Spinal cord (tissue), 10 donors: Measurements from ENCODE around the gene RRP8. TPM values are rescaled to one million over a fixed set of nuclear protein-coding genes. Genes with fewer than 3 reads are reported as not detected.

ENCODE experiments used
- DNase-seq, 6 donors: peaks; one replicate each; pipeline versions ENCODE4 v3.0.0 to v3.0.0-alpha.2; 2013 to 2015; ENCODE audit warnings: low spot score in 6 of 6, low read depth in 4 of 6
- H3K27ac ChIP-seq: one replicate; pipeline ENCODE4 v1.5.1; 2013; ENCODE audit warnings: low read depth, low read length, control low read depth
- H3K27me3 ChIP-seq: one replicate; pipeline ENCODE4 v1.6.1; 2013; ENCODE audit warnings: low read length; ENCODE audit not compliant: control insufficient read depth, insufficient read depth
- H3K36me3 ChIP-seq: one replicate; pipeline ENCODE4 v1.6.1; 2013; ENCODE audit warnings: low read length; ENCODE audit not compliant: control insufficient read depth, insufficient read depth
- H3K4me1 ChIP-seq: one replicate; pipeline ENCODE4 v1.6.1; 2013; ENCODE audit warnings: low read length; ENCODE audit not compliant: control insufficient read depth, insufficient read depth
- H3K4me3 ChIP-seq: one replicate; pipeline ENCODE4 v1.5.1; 2013; ENCODE audit warnings: low read depth, low read length, control low read depth
- H3K9me3 ChIP-seq: one replicate; pipeline ENCODE4 v1.6.1; 2013; ENCODE audit warnings: low read length; ENCODE audit not compliant: control insufficient read depth, insufficient read depth
- WGBS: methylation state at CpG from one replicate; pipeline ENCODE4 v1.1.5; 2013; ENCODE audit warnings: missing lambda C conversion rate; ENCODE audit not compliant: insufficient coverage; 5-methylcytosine and 5-hydroxymethylcytosine counted together
- polyA plus RNA-seq, 2 donors: library from polyadenylated mRNA; unstranded; fragments of 120-200 nt; gene quantifications; one replicate each; pipeline ENCODE4 v1.2.1, GENCODE V29; 2013; ENCODE audit not compliant: insufficient read length in 2 of 2
- total RNA-seq, 2 donors: library from RNA; depleted of rRNA in 1 of 2; stranded (reverse); fragments of 120-200 nt in 1 of 2; fragments of >200 nt in 1 of 2; gene quantifications; one replicate each; pipeline versions ENCODE4 v1.2.3 to v1.2.4, GENCODE V29; 2013 to 2014
- donor health status: healthy.

RRP8 gene
- total and polyA plus RNA-seq, 4 donors: 11.6 to 24.5 (median 17.0) TPM

DNA sequence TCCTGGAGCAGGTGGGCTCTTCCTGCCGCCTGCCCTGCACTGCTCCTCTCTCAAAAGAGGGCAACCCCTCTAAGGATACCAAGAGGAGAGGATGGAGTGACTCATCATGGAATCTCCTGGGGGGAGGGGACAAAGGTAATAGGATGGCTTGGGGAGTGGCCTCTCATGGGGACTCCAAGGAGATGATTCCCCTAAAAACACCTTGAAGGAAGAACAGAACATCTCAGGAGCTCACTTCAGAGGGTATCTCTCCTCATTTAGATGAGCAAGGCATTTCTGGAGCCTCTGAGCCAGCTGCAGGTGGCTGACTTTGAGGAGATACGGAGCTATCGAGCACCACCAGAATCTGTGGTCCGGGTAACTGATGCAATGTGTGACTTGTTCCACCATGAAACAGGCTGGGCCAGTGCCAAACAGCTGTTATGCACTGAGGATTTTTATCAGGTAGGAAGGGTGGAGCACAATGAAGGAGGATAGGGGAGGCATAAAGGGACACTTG, 40.2 kb downstream of the RRP8 start:
- Histone ChIP-seq H3K9me3 (no peaks in the 10 kb centered on the region), H3K36me3 (peaks cover 23% of the 10 kb centered on the region), H3K27me3 (no peaks in the 10 kb centered on the region), H3K4me1 (peaks cover 11% of the 10 kb centered on the region), H3K4me3 (no peak overlapping the region), H3K27ac (no peak overlapping the region)
- WGBS: 90% methylated on average over 3 of the region's 4 CpGs
- DNase-seq: no peak

DNA sequence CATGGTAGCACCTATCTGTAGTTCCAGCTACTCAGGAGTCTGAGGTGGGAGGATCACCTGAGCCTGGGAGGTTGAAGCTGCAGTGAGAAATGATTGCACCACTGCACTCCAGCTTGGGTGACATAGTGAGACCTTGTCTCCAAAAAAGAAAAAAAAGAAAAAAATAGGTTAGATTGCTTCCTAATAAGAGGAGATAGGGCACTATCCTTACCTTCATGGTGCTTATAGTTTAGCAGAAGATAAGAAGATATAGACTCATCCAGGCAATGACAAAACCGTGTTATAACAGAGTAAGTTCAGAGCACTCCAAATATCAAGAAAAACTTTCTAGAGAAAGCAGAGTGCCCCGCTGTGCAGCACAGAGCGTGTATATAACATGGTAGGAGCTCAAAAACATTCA, 42.1 kb downstream of the RRP8 start:
- Histone ChIP-seq H3K27ac (no peak overlapping the region), H3K4me3 (no peak overlapping the region), H3K36me3 (peaks cover 27% of the 10 kb centered on the region), H3K4me1 (no peaks in the 10 kb centered on the region), H3K9me3 (no peaks in the 10 kb centered on the region), H3K27me3 (no peaks in the 10 kb centered on the region)
- DNase-seq: no peak
- WGBS: no CpG with 5 or more reads among the region's 3 CpGs

DNA sequence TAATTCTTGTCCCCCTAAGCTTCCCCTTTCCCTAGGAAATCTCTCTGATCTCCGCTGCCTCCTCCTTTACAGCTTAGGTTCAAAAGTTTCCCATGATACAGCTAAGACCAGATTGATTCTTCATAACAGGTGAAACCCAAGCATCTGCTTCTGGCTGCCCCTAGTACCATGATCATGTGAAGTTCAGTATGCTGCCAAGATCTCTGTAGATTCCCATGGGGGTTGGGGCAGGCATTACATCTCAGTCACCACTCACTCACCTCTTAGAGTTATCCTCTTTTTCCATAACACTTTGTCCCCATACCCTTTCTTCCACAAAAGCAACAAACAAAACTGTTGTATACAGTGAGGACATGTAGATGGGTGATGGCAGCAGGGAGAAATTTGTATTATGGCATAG, 44.0 kb downstream of the RRP8 start:
- Histone ChIP-seq H3K27ac (no peak overlapping the region), H3K36me3 (peaks cover 27% of the 10 kb centered on the region), H3K9me3 (no peaks in the 10 kb centered on the region), H3K27me3 (no peaks in the 10 kb centered on the region), H3K4me3 (no peak overlapping the region), H3K4me1 (no peaks in the 10 kb centered on the region)
- WGBS: 100% methylated on average over 1 of the region's 1 CpG
- DNase-seq: no peak

DNA sequence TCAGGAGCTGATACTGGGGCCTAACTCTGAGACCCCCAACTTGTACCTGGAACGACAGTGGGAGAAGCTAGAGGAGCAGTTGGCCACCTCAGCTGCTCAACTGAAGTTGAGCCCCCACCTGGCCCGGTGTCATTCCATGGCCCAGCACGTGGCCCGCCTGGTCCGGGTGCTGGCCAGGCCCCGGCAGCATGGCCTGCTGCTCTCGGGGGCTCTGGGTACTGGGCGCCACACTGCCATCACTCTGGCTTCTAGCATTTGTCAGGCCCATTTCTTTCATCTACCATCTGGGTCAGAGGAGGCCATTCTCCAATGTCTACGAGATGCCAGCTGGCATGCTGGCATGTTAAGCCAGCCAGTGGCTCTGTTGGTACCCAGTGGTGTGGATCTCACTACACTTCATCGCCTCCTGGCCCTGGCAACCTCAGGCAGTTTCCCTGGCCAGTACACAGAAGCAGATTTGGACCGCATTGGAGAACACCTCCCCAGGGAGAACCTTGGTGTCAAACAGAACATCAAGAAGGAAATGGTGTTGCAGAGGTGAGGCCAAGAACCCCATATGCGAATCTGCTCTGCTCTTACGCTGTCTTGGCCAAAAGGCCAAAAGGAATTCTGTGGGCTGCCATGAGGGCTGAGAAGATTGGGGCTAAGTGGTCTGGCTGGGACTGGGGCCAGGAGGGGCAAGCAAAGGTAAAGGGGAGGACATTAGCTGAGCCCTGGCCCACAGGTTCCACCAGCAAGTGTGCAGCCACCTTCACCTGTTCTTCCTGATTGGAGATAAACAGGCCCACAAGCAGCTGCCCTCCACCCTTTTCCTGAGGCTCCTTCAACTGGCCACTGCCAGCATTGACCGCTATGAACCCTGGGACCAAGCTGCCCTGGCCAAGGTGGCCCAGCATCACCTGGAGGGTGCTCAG, 45.4 kb downstream of the RRP8 start:
- WGBS: 87% methylated on average over 13 of the region's 14 CpGs
- Histone ChIP-seq H3K27me3 (no peaks in the 10 kb centered on the region), H3K27ac (no peak overlapping the region), H3K4me3 (no peak overlapping the region), H3K36me3 (peaks cover 17% of the 10 kb centered on the region), H3K4me1 (no peaks in the 10 kb centered on the region), H3K9me3 (no peaks in the 10 kb centered on the region)
- DNase-seq: peak in 1 of 6 donors; percentile 13

DNA sequence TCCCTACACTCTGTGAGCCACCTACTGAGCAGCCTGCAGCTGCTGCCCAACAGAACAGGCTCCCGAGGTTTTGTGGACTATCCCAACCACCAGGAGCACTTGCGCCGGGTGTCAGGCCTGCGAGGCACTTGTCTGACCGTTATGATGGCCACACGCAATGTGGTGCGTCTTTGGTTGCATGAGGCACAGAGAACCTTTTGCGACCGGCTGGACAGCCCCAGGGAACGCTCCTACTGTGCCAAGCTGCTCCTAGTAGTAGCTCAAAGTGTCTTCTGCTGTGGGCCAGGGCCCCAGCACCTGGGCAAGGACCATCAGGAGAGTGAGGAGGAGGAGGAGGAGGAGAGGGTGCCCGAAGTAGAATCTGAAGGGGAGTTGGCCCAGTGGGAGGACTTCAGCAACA, 46.4 kb downstream of the RRP8 start:
- no peak for DNase-seq
- H3K9me3 ChIP-seq: no peaks in the 10 kb centered on the region
- no peaks in the 10 kb centered on the region for H3K4me1 ChIP-seq
- peaks cover 14% of the 10 kb centered on the region for H3K36me3 ChIP-seq
- no peaks in the 10 kb centered on the region for H3K27me3 ChIP-seq
- H3K27ac ChIP-seq: no peak overlapping the region
- WGBS: 95% methylated on average over 10 of the region's 11 CpGs
- H3K4me3 ChIP-seq: no peak overlapping the region

DNA sequence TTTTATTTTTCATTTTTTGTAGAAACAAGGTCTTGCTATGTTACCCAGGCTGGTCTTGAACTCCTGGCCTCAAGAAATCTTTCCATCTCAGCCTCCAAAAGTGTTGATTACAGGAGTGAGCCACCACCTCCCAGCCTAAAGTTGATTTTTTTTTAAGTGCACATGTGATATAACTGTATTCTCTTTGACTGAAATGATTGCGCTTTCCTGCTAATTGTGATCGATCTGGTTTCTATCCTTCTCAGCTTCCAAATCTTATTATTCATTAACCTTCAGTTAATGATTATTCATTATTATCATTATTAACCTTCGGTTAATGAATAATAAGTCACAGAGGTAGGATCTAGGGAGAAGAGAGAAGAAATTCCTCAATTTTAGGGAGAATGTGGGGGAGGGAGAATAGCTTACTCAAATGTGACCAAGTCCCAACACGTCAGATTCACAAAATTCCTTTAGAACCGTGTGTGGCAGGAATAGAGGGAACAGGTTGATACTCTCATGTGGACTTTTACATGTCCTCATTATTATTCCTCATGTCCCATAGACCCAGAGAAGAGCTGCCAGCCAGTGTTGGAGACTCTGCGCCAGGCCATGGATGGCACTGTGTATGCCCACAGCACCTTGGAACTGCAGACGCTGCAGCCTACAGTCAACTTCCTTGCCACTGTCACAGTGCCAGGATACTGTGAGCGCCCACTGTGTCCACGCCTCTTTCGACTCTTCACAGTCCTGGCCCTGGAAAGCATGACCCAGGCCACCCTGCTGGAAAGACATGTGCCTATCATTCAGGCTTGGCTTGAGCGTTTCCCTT, 47.1 kb downstream of the RRP8 start:
- no peaks in the 10 kb centered on the region for H3K27me3 ChIP-seq
- 85% methylated on average over 6 of the region's 11 CpGs for WGBS

DNA sequence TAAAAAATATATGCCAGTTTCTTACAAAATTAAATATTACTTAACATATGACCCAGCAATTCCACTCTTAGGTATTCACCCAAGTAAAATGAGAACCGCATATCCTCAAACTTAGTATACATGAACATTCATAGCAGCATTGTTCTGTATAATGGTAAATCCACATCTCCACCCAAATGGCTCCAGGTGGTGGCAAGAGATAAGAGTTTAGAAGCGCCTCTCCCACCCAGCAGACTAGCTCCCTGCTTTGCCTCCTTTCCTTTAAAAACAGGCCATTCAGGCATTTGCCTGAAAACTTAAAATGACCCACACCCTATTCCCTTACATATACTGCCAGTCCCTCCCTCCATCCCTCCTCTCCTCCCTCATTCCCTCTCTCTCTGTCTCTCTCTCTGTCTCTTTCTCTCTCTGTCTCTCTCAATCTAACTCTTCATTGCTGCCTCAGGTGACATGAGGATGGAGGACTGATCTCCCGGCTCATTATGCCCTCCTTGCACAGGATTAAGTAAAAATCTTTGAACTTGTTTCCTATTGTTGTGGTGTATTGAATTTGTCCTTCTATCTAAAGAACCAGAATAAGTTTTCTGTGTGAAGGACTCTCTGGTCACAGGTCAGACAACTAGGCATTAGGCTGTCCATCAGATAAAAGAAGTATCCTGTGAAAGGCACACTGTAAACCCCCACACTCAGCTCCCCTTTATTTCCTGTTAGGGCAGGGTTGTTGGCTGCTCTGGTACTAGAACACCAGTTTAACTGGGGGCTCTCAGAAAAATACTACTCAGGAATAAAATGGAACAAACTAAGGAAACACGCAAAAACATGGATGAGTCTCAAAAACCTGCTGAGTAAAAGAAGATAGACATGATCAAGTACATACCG, 48.3 kb downstream of the RRP8 start:
- WGBS: 100% methylated on average over 1 of the region's 5 CpGs
- Histone ChIP-seq H3K36me3 (peaks cover 14% of the 10 kb centered on the region), H3K9me3 (no peaks in the 10 kb centered on the region)

More for the DNA sequence above, 47.1 kb downstream of the RRP8 start:
- DNase-seq: peak in 1 of 6 donors; percentile 1
- Histone ChIP-seq H3K4me3 (no peak overlapping the region), H3K27ac (no peak overlapping the region), H3K4me1 (no peaks in the 10 kb centered on the region), H3K9me3 (no peaks in the 10 kb centered on the region), H3K36me3 (peaks cover 14% of the 10 kb centered on the region)

DNA sequence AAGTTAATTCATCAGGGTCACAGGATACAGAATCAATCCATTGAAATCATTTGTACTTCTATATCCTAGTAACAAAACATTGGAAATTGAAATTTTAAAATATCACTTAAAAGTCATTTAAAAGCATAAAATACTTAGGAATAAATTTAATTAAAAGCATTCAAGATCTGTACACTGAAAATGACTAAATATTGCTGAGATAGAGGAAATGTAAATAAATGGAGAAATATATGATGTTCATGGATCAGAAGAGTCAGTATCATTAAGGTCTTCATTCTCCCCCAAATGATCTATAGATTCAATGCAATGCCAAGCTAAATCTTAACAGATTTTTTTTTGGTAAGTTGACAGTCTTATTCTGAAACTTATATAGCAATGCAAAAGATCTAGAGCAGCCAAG, 49.8 kb downstream of the RRP8 start:
- H3K4me1 ChIP-seq: no peaks in the 10 kb centered on the region
- H3K36me3 ChIP-seq: peaks cover 14% of the 10 kb centered on the region
- no peak for DNase-seq
- no peaks in the 10 kb centered on the region for H3K9me3 ChIP-seq
- no peak overlapping the region for H3K27ac ChIP-seq
- H3K4me3 ChIP-seq: no peak overlapping the region
- no peaks in the 10 kb centered on the region for H3K27me3 ChIP-seq

More for the DNA sequence above, 48.3 kb downstream of the RRP8 start:
- Histone ChIP-seq H3K27me3 (no peaks in the 10 kb centered on the region), H3K4me1 (no peaks in the 10 kb centered on the region), H3K27ac (no peak overlapping the region), H3K4me3 (no peak overlapping the region)
- no peak for DNase-seq

DNA sequence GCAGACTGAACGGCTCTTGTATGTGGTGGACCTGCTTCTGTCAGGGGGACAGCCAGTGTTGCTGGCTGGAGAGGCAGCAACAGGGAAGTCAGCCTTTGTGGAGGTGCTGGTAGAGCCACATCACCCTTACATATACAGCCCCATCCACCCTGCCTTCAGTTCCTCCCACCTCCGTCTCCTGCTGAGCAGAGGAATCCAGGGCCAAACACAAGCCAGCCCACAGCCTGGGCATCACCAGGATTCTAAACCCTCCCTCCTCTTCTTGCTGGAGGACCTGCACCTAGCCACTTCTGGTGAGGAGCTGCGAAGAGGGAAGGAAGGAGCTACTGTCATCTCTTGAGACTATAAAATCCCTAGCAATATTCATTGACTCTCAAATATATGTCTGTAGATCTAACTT, 54.8 kb downstream of the RRP8 start:
- Histone ChIP-seq H3K36me3 (peaks cover 30% of the 10 kb centered on the region), H3K4me3 (no peak overlapping the region), H3K9me3 (no peaks in the 10 kb centered on the region), H3K27ac (no peak overlapping the region), H3K4me1 (no peaks in the 10 kb centered on the region), H3K27me3 (no peaks in the 10 kb centered on the region)
- WGBS: 100% methylated on average over 1 of the region's 3 CpGs
- no peak for DNase-seq
